Panc1 (cell line): Measurements from ENCODE around the gene AMBRA1. TPM values are rescaled to one million over a fixed set of nuclear protein-coding genes. Genes with fewer than 3 reads are reported as not detected.

Source experiments
- ATAC-seq: fragments of 200-7000 bp; cut with Tn5 transposase; 2 replicates; pipeline ENCODE4 v1.9.1; 2020; ENCODE audit warnings: mild to moderate bottlenecking, moderate library complexity
- BruUV-seq: library from RNA; stranded (reverse); fragments of 400-500 nt; replicated peaks from 2 replicates; lab custom pipeline; 2021; lab: Mats Ljungman, UMichigan
- CTCF ChIA-PET: fragments of 300-600 bp; sonication (Branson Sonifier 250); formaldehyde crosslinking; loops from one replicate; lab custom pipeline; 2022; ENCODE audit warnings: antibody characterized with exemption; lab: Charles Lee
- POLR2A ChIA-PET: fragments of 300-600 bp; sonication (Branson Sonifier 250); formaldehyde crosslinking; loops from one replicate; lab custom pipeline; 2022; ENCODE audit warnings: antibody characterized with exemption; lab: Charles Lee
- DNase-seq: peaks from one replicate; pipeline ENCODE4 v3.0.0-alpha.2; 2010; ENCODE audit warnings: low read depth, low spot score
- H3K27ac ChIP-seq: 2 replicates; pipeline ENCODE4 v1.5.1; 2011; ENCODE audit warnings: mild to moderate bottlenecking, low read length, inconsistent platforms
- H3K27me3 ChIP-seq: fragments of 200-500 bp; sonication (Bioruptor generic); 2 replicates; pipeline ENCODE4 v1.6.0; 2014; ENCODE audit warnings: low read length, inconsistent platforms; ENCODE audit not compliant: control insufficient read depth, insufficient read depth
- H3K36me3 ChIP-seq: fragments of 200-500 bp; sonication (Bioruptor generic); 2 replicates; pipeline ENCODE4 v1.5.1; 2014; ENCODE audit warnings: inconsistent platforms, mild to moderate bottlenecking, low read length, moderate library complexity; ENCODE audit not compliant: control insufficient read depth, insufficient read depth
- H3K4me1 ChIP-seq: 2 replicates; pipeline ENCODE4 v1.5.1; 2011; ENCODE audit warnings: inconsistent platforms, mild to moderate bottlenecking, low read length, moderate library complexity; ENCODE audit not compliant: control insufficient read depth, insufficient read depth
- H3K4me3 ChIP-seq, 2 experiments: 2 replicates each; pipeline ENCODE4 v1.5.1; 2011 to 2012; ENCODE audit warnings: low read depth in 2 of 2, low read length in 2 of 2, mild to moderate bottlenecking in 2 of 2, inconsistent platforms in 1 of 2, moderate library complexity in 1 of 2
- H3K9me3 ChIP-seq: fragments of 200-500 bp; sonication (Bioruptor generic); 2 replicates; pipeline ENCODE4 v1.5.1; 2014; ENCODE audit warnings: low read depth, mild to moderate bottlenecking, inconsistent platforms, low read length, moderate library complexity; ENCODE audit not compliant: control insufficient read depth, insufficient read depth
- CTCF ChIP-seq: fragments of 450-650 bp; IDR thresholded peaks from 2 replicates; pipeline ENCODE4 v1.5.1; 2017; ENCODE audit warnings: mild to moderate bottlenecking
- POLR2AphosphoS5 ChIP-seq: IDR thresholded peaks from 2 replicates; pipeline ENCODE4 v1.6.1; 2012; ENCODE audit warnings: mild to moderate bottlenecking, low read depth, low read length, moderate library complexity
- SIN3A ChIP-seq: IDR thresholded peaks from 2 replicates; pipeline ENCODE4 v1.6.1; 2012; ENCODE audit warnings: low read depth, mild to moderate bottlenecking, low read length, moderate library complexity, borderline replicate concordance; ENCODE audit not compliant: insufficient read depth
- TCF7L2 ChIP-seq: IDR thresholded peaks from 2 replicates; pipeline ENCODE4 v1.6.1; 2011; ENCODE audit warnings: mild to moderate bottlenecking, low read depth, low read length, inconsistent platforms
- in situ Hi-C: cut with HindIII; loops from 2 replicates; pipeline ENCODE4 v1.10.0; 2016; ENCODE audit warnings: low sequenced_read_pairs, low pct_unique_long_range_greater_than_20kb
- intact Hi-C: fragments of 100-400 bp; cut with micrococcal nuclease; formaldehyde crosslinking; loops from one replicate; pipeline ENCODE4 v1.10.0; 2022; ENCODE audit not compliant: unreplicated experiment
- total RNA-seq: library from RNA; stranded (reverse); gene quantifications from one replicate; pipeline ENCODE4 v1.2.1, GENCODE V29; 2021; ENCODE audit not compliant: unreplicated experiment
- TF ChIP-seq, protein P1 (sequence below), 2 experiments: IDR thresholded peaks; 2 replicates each; pipeline ENCODE4 v1.6.1; 2011 to 2012; ENCODE audit warnings: low read depth in 2 of 2, control low read depth in 1 of 2, low read length in 1 of 2, mild to moderate bottlenecking in 1 of 2, moderate library complexity in 1 of 2; ENCODE audit not compliant: insufficient read depth in 1 of 2

AMBRA1 gene
- total RNA-seq, 1 experiment from 2014 or later = 40.0 TPM

GRCh38 chr11:46437122-46437689, 156.6 kb downstream of the AMBRA1 start:
- no peaks in the 10 kb centered on the region for H3K27me3 ChIP-seq
- no peak for ATAC-seq
- in situ Hi-C loops (no loop called here), intact Hi-C loops (no loop called here)
- POLR2A ChIA-PET = no interaction called here
- no TSS peak for BruUV-seq
- no peaks in the 10 kb centered on the region for H3K9me3 ChIP-seq
- peaks cover 7% of the 10 kb centered on the region; the same call in 1 of the 2 replicates for H3K36me3 ChIP-seq
- CTCF ChIA-PET = no interaction called here
- TF ChIP-seq CTCF (no peak), TCF7L2 (no peak), SIN3A (no peak), POLR2AphosphoS5 (no peak)
- TF ChIP-seq, protein P1, sequence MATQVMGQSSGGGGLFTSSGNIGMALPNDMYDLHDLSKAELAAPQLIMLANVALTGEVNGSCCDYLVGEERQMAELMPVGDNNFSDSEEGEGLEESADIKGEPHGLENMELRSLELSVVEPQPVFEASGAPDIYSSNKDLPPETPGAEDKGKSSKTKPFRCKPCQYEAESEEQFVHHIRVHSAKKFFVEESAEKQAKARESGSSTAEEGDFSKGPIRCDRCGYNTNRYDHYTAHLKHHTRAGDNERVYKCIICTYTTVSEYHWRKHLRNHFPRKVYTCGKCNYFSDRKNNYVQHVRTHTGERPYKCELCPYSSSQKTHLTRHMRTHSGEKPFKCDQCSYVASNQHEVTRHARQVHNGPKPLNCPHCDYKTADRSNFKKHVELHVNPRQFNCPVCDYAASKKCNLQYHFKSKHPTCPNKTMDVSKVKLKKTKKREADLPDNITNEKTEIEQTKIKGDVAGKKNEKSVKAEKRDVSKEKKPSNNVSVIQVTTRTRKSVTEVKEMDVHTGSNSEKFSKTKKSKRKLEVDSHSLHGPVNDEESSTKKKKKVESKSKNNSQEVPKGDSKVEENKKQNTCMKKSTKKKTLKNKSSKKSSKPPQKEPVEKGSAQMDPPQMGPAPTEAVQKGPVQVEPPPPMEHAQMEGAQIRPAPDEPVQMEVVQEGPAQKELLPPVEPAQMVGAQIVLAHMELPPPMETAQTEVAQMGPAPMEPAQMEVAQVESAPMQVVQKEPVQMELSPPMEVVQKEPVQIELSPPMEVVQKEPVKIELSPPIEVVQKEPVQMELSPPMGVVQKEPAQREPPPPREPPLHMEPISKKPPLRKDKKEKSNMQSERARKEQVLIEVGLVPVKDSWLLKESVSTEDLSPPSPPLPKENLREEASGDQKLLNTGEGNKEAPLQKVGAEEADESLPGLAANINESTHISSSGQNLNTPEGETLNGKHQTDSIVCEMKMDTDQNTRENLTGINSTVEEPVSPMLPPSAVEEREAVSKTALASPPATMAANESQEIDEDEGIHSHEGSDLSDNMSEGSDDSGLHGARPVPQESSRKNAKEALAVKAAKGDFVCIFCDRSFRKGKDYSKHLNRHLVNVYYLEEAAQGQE (IDR thresholded peaks at IDR 0.05; ENCODE audit: insufficient read depth in 1 of 2, low read depth in 2 of 2, low read length in 1 of 2) = no peak
- H3K4me3 ChIP-seq = no peak overlapping the region
- H3K27ac ChIP-seq = no peak overlapping the region
- no peak for DNase-seq
- H3K4me1 ChIP-seq = no peaks in the 10 kb centered on the region

GRCh38 chr11:46436113-46436512, 157.7 kb downstream of the AMBRA1 start:
- no peak overlapping the region for H3K27ac ChIP-seq
- no peak overlapping the region for H3K4me3 ChIP-seq
- intact Hi-C loops = no loop called here
- ChIA-PET POLR2A (interaction anchor here (0.5 kb wide), 1 partner anchor 176 kb away, joined by 3 read pairs; no protein-coding TSS in a partner anchor), CTCF (no interaction called here)
- H3K27me3 ChIP-seq = no peaks in the 10 kb centered on the region
- BruUV-seq = no TSS peak
- TF ChIP-seq POLR2AphosphoS5 (no peak), SIN3A (no peak), CTCF (no peak)
- ATAC-seq (no peak), DNase-seq (no peak)
- peaks cover 7% of the 10 kb centered on the region; the same call in 1 of the 2 replicates for H3K36me3 ChIP-seq
- in situ Hi-C loops = no loop called here
- no peaks in the 10 kb centered on the region for H3K4me1 ChIP-seq
- H3K9me3 ChIP-seq = no peaks in the 10 kb centered on the region
